ENCODE results near the gene DDO.

GRCh38 chr6:110398778-110399177 lies 16.6 kb downstream of the DDO start:
- TF ChIP-seq CTCF (IDR thresholded peaks at IDR 0.05) (no peak), ZFX (IDR thresholded peaks at IDR 0.05; ENCODE audit: borderline replicate concordance) (no peak)
